HEK293 (cell line): ENCODE measurements around the gene SLC39A3.
A peak's percentile ranks its signal among the peaks of the same experiment; 100 is the strongest.

ENCODE experiments used
- GLI4 ChIP-seq: fragments of 450-650 bp; formaldehyde crosslinking; IDR thresholded peaks from 2 replicates; pipeline ENCODE4 v1.5.1; 2016; ENCODE audit warnings: missing biosample characterization, missing genetic modification characterization
- HOXD13 ChIP-seq: sonication (generic); formaldehyde crosslinking; IDR thresholded peaks from 2 replicates; pipeline ENCODE4 v1.8.0; 2022; ENCODE audit warnings: missing genetic modification reagents, borderline replicate concordance
- KLF10 ChIP-seq: fragments of 450-650 bp; IDR thresholded peaks from 2 replicates; pipeline ENCODE4 v1.5.1; 2018; ENCODE audit warnings: missing biosample characterization, mild to moderate bottlenecking, missing genetic modification characterization
- MZF1 ChIP-seq: fragments of 450-650 bp; formaldehyde crosslinking; IDR thresholded peaks from 2 replicates; pipeline ENCODE4 v1.5.1; 2017; ENCODE audit warnings: missing biosample characterization, missing genetic modification characterization, borderline replicate concordance
- OSR2 ChIP-seq: fragments of 450-650 bp; formaldehyde crosslinking; IDR thresholded peaks from 2 replicates; pipeline ENCODE4 v1.5.1; 2016; ENCODE audit warnings: missing biosample characterization, missing genetic modification characterization
- TCF7L2 ChIP-seq: IDR thresholded peaks from 2 replicates; pipeline ENCODE4 v1.6.1; 2011; ENCODE audit warnings: low read depth, mild to moderate bottlenecking, inconsistent platforms, low read length, moderate library complexity, borderline replicate concordance
- ZEB2 ChIP-seq: fragments of 450-650 bp; formaldehyde crosslinking; IDR thresholded peaks from 2 replicates; pipeline ENCODE4 v1.5.1; 2016; ENCODE audit warnings: missing biosample characterization, missing genetic modification characterization
- ZFP69B ChIP-seq: fragments of 450-650 bp; formaldehyde crosslinking; IDR thresholded peaks from 2 replicates; pipeline ENCODE4 v1.5.1; 2016; ENCODE audit warnings: missing biosample characterization, missing genetic modification characterization
- ZNF121 ChIP-seq: fragments of 450-650 bp; formaldehyde crosslinking; IDR thresholded peaks from 2 replicates; pipeline ENCODE4 v1.5.1; 2016; ENCODE audit warnings: missing biosample characterization, missing genetic modification characterization
- ZNF146 ChIP-seq: fragments of 450-650 bp; formaldehyde crosslinking; IDR thresholded peaks from 2 replicates; pipeline ENCODE4 v1.5.1; 2016; ENCODE audit warnings: missing biosample characterization, missing genetic modification characterization
- ZNF155 ChIP-seq: fragments of 450-650 bp; formaldehyde crosslinking; IDR thresholded peaks from 2 replicates; pipeline ENCODE4 v1.5.1; 2016; ENCODE audit warnings: missing biosample characterization, missing genetic modification characterization
- ZNF157 ChIP-seq: fragments of 450-650 bp; formaldehyde crosslinking; IDR thresholded peaks from 2 replicates; pipeline ENCODE4 v1.5.1; 2016; ENCODE audit warnings: missing biosample characterization, missing genetic modification characterization
- ZNF184 ChIP-seq: fragments of 450-650 bp; IDR thresholded peaks from 2 replicates; pipeline ENCODE4 v1.5.1; 2018; ENCODE audit warnings: missing biosample characterization, mild to moderate bottlenecking, missing genetic modification characterization
- ZNF2 ChIP-seq: fragments of 450-650 bp; formaldehyde crosslinking; IDR thresholded peaks from 2 replicates; pipeline ENCODE4 v1.5.1; 2016; ENCODE audit warnings: missing biosample characterization, missing genetic modification characterization
- ZNF24 ChIP-seq: fragments of 450-650 bp; formaldehyde crosslinking; IDR thresholded peaks from 2 replicates; pipeline ENCODE4 v1.5.1; 2016; ENCODE audit warnings: missing biosample characterization, missing genetic modification characterization
- ZNF324 ChIP-seq: fragments of 450-650 bp; formaldehyde crosslinking; IDR thresholded peaks from 2 replicates; pipeline ENCODE4 v1.5.1; 2016; ENCODE audit warnings: missing biosample characterization, missing genetic modification characterization
- ZNF37A ChIP-seq: fragments of 450-650 bp; IDR thresholded peaks from 2 replicates; pipeline ENCODE4 v1.5.1; 2018; ENCODE audit warnings: missing biosample characterization, missing genetic modification characterization
- ZNF404 ChIP-seq: fragments of 450-650 bp; formaldehyde crosslinking; IDR thresholded peaks from 2 replicates; pipeline ENCODE4 v1.5.1; 2017; ENCODE audit warnings: missing biosample characterization, missing genetic modification characterization
- ZNF423 ChIP-seq: fragments of 450-650 bp; formaldehyde crosslinking; IDR thresholded peaks from 2 replicates; pipeline ENCODE4 v1.5.1; 2016; ENCODE audit warnings: missing biosample characterization, missing genetic modification characterization
- ZNF433 ChIP-seq: fragments of 450-650 bp; formaldehyde crosslinking; IDR thresholded peaks from 2 replicates; pipeline ENCODE4 v1.5.1; 2016; ENCODE audit warnings: missing biosample characterization, missing genetic modification characterization, low read depth
- ZNF501 ChIP-seq: fragments of 450-650 bp; formaldehyde crosslinking; IDR thresholded peaks from 2 replicates; pipeline ENCODE4 v1.5.1; 2016; ENCODE audit warnings: missing biosample characterization, missing genetic modification characterization
- ZNF560 ChIP-seq: fragments of 450-650 bp; formaldehyde crosslinking; IDR thresholded peaks from 2 replicates; pipeline ENCODE4 v1.5.1; 2017; ENCODE audit warnings: missing biosample characterization, missing genetic modification characterization, borderline replicate concordance
- ZNF654 ChIP-seq: fragments of 450-650 bp; formaldehyde crosslinking; IDR thresholded peaks from 2 replicates; pipeline ENCODE4 v1.5.1; 2016; ENCODE audit warnings: low read depth, missing biosample characterization, missing genetic modification characterization
- ZNF660 ChIP-seq: fragments of 450-650 bp; IDR thresholded peaks from 2 replicates; pipeline ENCODE4 v1.5.1; 2018; ENCODE audit warnings: missing biosample characterization, mild to moderate bottlenecking, missing genetic modification characterization
- ZNF843 ChIP-seq: fragments of 450-650 bp; formaldehyde crosslinking; IDR thresholded peaks from 2 replicates; pipeline ENCODE4 v1.5.1; 2016; ENCODE audit warnings: missing biosample characterization, missing genetic modification characterization
- TF ChIP-seq, protein P1 (sequence below): fragments of 450-650 bp; formaldehyde crosslinking; IDR thresholded peaks from 2 replicates; pipeline ENCODE4 v1.5.1; 2017; ENCODE audit warnings: missing biosample characterization, mild to moderate bottlenecking, missing genetic modification characterization, moderate library complexity
- TF ChIP-seq, protein P2 (sequence below): sonication (generic); formaldehyde crosslinking; IDR thresholded peaks from 2 replicates; pipeline ENCODE4 v1.8.1; 2022; ENCODE audit warnings: mild to moderate bottlenecking, moderate library complexity, missing genetic modification reagents
- TF ChIP-seq, protein P3 (sequence below): fragments of 450-650 bp; formaldehyde crosslinking; IDR thresholded peaks from 2 replicates; pipeline ENCODE4 v1.5.1; 2016; ENCODE audit warnings: missing biosample characterization, missing genetic modification characterization, borderline replicate concordance
- TF ChIP-seq, protein P4 (sequence below): fragments of 450-650 bp; formaldehyde crosslinking; IDR thresholded peaks from 2 replicates; pipeline ENCODE4 v1.5.1; 2016; ENCODE audit warnings: missing biosample characterization, missing genetic modification characterization
- TF ChIP-seq, protein P5 (sequence below): fragments of 450-650 bp; formaldehyde crosslinking; IDR thresholded peaks from 2 replicates; pipeline ENCODE4 v1.5.1; 2017; ENCODE audit warnings: missing biosample characterization, missing genetic modification characterization

The SLC39A3 gene

DNA sequence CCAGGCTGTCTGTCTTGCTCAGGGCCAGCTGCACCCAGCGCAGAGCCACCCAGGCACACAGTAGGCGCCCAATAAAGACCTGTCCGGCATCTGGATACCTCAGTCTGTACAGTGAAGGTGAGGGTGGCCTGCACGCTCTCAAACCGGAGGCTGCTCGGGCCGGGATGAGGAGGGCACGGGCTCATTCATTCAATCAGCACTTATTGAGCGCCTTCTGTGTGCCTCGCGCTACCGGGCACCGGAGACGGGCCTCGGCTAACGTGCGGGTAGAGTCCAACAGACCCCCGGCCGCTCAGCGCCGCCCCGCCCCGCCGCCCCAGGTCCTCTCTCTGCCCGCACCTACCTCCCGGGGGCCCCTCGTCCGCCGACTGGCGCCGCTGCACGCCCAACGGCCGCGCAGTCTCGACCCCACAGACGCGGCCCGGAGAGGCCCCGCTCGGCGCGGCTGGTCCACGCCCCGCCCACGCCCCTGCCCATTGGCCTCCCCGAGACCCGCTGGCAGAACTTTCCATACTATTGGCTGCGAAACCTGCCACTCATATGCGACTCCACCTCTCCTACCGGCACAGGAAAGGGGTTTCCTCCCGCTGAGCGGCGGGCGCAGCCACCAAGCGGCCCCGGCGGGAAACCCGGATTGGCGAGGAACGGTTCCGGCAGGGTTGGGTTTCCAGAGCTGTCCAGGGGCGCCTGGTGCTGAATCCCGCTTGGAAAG lies at the start of gene SLC39A3 (continued):
- TF ChIP-seq ZFP69B (tag by site-specific recombination), result peak; percentile 85
- peak; percentile 83 for TF ChIP-seq ZEB2 (tag by site-specific recombination)
- 0 out of 2 replicates have a peak, but pooled peaks have one; percentile 76 for TF ChIP-seq ZNF2 (tag by site-specific recombination)
- peak; percentile 90 for TF ChIP-seq ZNF184 (tag by site-specific recombination)
- no peak for TF ChIP-seq HOXD13
- no peak for TF ChIP-seq ZNF157 (tag by site-specific recombination)
- TF ChIP-seq, protein P1, sequence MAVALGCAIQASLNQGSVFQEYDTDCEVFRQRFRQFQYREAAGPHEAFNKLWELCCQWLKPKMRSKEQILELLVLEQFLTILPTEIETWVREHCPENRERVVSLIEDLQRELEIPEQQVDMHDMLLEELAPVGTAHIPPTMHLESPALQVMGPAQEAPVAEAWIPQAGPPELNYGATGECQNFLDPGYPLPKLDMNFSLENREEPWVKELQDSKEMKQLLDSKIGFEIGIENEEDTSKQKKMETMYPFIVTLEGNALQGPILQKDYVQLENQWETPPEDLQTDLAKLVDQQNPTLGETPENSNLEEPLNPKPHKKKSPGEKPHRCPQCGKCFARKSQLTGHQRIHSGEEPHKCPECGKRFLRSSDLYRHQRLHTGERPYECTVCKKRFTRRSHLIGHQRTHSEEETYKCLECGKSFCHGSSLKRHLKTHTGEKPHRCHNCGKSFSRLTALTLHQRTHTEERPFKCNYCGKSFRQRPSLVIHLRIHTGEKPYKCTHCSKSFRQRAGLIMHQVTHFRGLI, result peak; percentile 90
- TF ChIP-seq OSR2 (tag by site-specific recombination), result no peak
- no peak for TF ChIP-seq ZNF121 (tag by site-specific recombination)
- TF ChIP-seq, protein P2, sequence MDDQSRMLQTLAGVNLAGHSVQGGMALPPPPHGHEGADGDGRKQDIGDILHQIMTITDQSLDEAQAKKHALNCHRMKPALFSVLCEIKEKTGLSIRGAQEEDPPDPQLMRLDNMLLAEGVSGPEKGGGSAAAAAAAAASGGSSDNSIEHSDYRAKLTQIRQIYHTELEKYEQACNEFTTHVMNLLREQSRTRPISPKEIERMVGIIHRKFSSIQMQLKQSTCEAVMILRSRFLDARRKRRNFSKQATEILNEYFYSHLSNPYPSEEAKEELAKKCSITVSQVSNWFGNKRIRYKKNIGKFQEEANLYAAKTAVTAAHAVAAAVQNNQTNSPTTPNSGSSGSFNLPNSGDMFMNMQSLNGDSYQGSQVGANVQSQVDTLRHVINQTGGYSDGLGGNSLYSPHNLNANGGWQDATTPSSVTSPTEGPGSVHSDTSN (CRISPR knock-in tag), result peak; percentile 97
- peak; percentile 48; the same call in 1 of the 2 replicates for TF ChIP-seq ZNF146
- TF ChIP-seq ZNF24 (tag by site-specific recombination), result peak; percentile 91
- TF ChIP-seq ZNF37A, result no peak
- TF ChIP-seq, protein P3, sequence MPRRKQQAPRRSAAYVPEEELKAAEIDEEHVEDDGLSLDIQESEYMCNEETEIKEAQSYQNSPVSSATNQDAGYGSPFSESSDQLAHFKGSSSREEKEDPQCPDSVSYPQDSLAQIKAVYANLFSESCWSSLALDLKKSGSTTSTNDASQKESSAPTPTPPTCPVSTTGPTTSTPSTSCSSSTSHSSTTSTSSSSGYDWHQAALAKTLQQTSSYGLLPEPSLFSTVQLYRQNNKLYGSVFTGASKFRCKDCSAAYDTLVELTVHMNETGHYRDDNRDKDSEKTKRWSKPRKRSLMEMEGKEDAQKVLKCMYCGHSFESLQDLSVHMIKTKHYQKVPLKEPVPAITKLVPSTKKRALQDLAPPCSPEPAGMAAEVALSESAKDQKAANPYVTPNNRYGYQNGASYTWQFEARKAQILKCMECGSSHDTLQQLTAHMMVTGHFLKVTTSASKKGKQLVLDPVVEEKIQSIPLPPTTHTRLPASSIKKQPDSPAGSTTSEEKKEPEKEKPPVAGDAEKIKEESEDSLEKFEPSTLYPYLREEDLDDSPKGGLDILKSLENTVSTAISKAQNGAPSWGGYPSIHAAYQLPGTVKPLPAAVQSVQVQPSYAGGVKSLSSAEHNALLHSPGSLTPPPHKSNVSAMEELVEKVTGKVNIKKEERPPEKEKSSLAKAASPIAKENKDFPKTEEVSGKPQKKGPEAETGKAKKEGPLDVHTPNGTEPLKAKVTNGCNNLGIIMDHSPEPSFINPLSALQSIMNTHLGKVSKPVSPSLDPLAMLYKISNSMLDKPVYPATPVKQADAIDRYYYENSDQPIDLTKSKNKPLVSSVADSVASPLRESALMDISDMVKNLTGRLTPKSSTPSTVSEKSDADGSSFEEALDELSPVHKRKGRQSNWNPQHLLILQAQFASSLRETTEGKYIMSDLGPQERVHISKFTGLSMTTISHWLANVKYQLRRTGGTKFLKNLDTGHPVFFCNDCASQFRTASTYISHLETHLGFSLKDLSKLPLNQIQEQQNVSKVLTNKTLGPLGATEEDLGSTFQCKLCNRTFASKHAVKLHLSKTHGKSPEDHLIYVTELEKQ (tag by site-specific recombination), result 0 out of 2 replicates have a peak, but pooled peaks have one; percentile 33
- TF ChIP-seq ZNF324 (tag by site-specific recombination), result peak; percentile 96
- TF ChIP-seq GLI4 (tag by site-specific recombination), result 0 out of 2 replicates have a peak, but pooled peaks have one; percentile 46
- TF ChIP-seq ZNF423, result no peak
- TF ChIP-seq ZNF560 (tag by site-specific recombination), result no peak
- no peak for TF ChIP-seq MZF1 (tag by site-specific recombination)
- no peak for TF ChIP-seq TCF7L2
- TF ChIP-seq ZNF843 (tag by site-specific recombination), result peak; percentile 58; the same call in 1 of the 2 replicates
- TF ChIP-seq KLF10 (tag by site-specific recombination), result peak; percentile 60; the same call in 1 of the 2 replicates
- TF ChIP-seq ZNF433 (tag by site-specific recombination), result no peak
- no peak for TF ChIP-seq ZNF404 (tag by site-specific recombination)
- peak; percentile 16; the same call in 1 of the 2 replicates for TF ChIP-seq ZNF654 (tag by site-specific recombination)
- TF ChIP-seq, protein P4, sequence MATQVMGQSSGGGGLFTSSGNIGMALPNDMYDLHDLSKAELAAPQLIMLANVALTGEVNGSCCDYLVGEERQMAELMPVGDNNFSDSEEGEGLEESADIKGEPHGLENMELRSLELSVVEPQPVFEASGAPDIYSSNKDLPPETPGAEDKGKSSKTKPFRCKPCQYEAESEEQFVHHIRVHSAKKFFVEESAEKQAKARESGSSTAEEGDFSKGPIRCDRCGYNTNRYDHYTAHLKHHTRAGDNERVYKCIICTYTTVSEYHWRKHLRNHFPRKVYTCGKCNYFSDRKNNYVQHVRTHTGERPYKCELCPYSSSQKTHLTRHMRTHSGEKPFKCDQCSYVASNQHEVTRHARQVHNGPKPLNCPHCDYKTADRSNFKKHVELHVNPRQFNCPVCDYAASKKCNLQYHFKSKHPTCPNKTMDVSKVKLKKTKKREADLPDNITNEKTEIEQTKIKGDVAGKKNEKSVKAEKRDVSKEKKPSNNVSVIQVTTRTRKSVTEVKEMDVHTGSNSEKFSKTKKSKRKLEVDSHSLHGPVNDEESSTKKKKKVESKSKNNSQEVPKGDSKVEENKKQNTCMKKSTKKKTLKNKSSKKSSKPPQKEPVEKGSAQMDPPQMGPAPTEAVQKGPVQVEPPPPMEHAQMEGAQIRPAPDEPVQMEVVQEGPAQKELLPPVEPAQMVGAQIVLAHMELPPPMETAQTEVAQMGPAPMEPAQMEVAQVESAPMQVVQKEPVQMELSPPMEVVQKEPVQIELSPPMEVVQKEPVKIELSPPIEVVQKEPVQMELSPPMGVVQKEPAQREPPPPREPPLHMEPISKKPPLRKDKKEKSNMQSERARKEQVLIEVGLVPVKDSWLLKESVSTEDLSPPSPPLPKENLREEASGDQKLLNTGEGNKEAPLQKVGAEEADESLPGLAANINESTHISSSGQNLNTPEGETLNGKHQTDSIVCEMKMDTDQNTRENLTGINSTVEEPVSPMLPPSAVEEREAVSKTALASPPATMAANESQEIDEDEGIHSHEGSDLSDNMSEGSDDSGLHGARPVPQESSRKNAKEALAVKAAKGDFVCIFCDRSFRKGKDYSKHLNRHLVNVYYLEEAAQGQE (tag by site-specific recombination), result peak; percentile 100
- no peak for TF ChIP-seq ZNF155 (tag by site-specific recombination)
- peak; percentile 98 for TF ChIP-seq ZNF660 (tag by site-specific recombination)
- peak; percentile 73 for TF ChIP-seq ZNF501
- TF ChIP-seq, protein P5, sequence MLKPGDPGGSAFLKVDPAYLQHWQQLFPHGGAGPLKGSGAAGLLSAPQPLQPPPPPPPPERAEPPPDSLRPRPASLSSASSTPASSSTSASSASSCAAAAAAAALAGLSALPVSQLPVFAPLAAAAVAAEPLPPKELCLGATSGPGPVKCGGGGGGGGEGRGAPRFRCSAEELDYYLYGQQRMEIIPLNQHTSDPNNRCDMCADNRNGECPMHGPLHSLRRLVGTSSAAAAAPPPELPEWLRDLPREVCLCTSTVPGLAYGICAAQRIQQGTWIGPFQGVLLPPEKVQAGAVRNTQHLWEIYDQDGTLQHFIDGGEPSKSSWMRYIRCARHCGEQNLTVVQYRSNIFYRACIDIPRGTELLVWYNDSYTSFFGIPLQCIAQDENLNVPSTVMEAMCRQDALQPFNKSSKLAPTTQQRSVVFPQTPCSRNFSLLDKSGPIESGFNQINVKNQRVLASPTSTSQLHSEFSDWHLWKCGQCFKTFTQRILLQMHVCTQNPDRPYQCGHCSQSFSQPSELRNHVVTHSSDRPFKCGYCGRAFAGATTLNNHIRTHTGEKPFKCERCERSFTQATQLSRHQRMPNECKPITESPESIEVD (tag by site-specific recombination), result no peak
